K562 (cell line): ENCODE measurements around the gene EIF3J. TPM values are rescaled to one million over a fixed set of nuclear protein-coding genes. Genes with fewer than 3 reads are reported as not detected.

Experiments used
- ATAC-seq: fragments of 200-7000 bp; cut with Tn5 transposase; 3 replicates; pipeline ENCODE4 v1.9.1; 2020; ENCODE audit warnings: moderate library complexity
- BruUV-seq: library from RNA; stranded (reverse); fragments of 400-500 nt; replicated peaks from 2 replicates; lab custom pipeline; 2021; lab: Mats Ljungman, UMichigan
- CTCF ChIA-PET: fragments of 300-600 bp; formaldehyde crosslinking; extraction: SDS; loops from one replicate; lab custom pipeline; 2021; ENCODE audit warnings: low intra/inter-chr PET ratio; lab: Yijun Ruan, JAX
- POLR2A ChIA-PET: fragments of 300-600, 350-650 bp; sonication (Branson Sonifier 250); formaldehyde crosslinking; extraction: SDS; loops from one replicate; lab custom pipeline; 2021; ENCODE audit warnings: antibody characterized with exemption, inconsistent platforms; lab: Yijun Ruan, JAX
- DNase-seq, 4 experiments: peaks; one replicate each; pipeline versions ENCODE4 v3.0.0 to v3.0.0-alpha.2; 2011 to 2018; ENCODE audit warnings: low spot score in 3 of 4, mixed read lengths in 3 of 4; ENCODE audit errors: extremely low read depth in 1 of 4
- FAIRE-seq: peaks from 2 replicates; lab custom pipeline; 2011; peaks lifted over from hg19 to GRCh38; lab: Jason Lieb, UNC
- H2AFZ ChIP-seq: 2 replicates; pipeline ENCODE4 v1.6.0; 2011; ENCODE audit warnings: low read depth, low read length, control low read depth, inconsistent platforms
- H3K27ac ChIP-seq: fragments of 200-600 bp; 3 replicates; pipeline ENCODE4 v1.8.0; 2011; ENCODE audit warnings: low read depth, mild to moderate bottlenecking, control low read depth, inconsistent platforms, low read length, moderate library complexity, mixed read lengths; ENCODE audit errors: extremely low read depth
- H3K27me3 ChIP-seq, 2 experiments: fragments of 300-600 bp in 1 of 2; 2 replicates in 1 of 2; 3 replicates in 1 of 2; pipeline versions ENCODE4 v1.6.0 to v1.8.0; 2011; ENCODE audit warnings: inconsistent platforms in 2 of 2, low read length in 2 of 2, mild to moderate bottlenecking in 1 of 2, mixed read lengths in 1 of 2, moderate library complexity in 1 of 2; ENCODE audit not compliant: control insufficient read depth in 2 of 2, insufficient read depth in 2 of 2
- H3K36me3 ChIP-seq: fragments of 300-600 bp; 3 replicates; pipeline ENCODE4 v1.8.0; 2011; ENCODE audit warnings: mild to moderate bottlenecking, low read length, inconsistent platforms; ENCODE audit not compliant: control insufficient read depth, insufficient read depth
- H3K4me1 ChIP-seq, 2 experiments: fragments of 200-600 bp in 1 of 2; replicated peaks in 1 of 2; 2 replicates in 1 of 2; 3 replicates in 1 of 2; pipeline versions ENCODE4 v1.5.1 to v1.8.0; 2011; ENCODE audit warnings: inconsistent platforms in 2 of 2, low read length in 2 of 2, mild to moderate bottlenecking in 1 of 2, mixed read lengths in 1 of 2, moderate library complexity in 1 of 2; ENCODE audit not compliant: control insufficient read depth in 2 of 2, insufficient read depth in 2 of 2
- H3K4me2 ChIP-seq: 2 replicates; pipeline ENCODE4 v1.6.1; 2011; ENCODE audit warnings: low read length, control low read depth, inconsistent platforms, mixed read lengths; ENCODE audit not compliant: insufficient read depth
- H3K4me3 ChIP-seq: fragments of 200-600 bp; sonication (generic), shearing (Covaris generic); 2 replicates; pipeline ENCODE4 v1.5.1; 2016; ENCODE audit warnings: control low read depth, inconsistent platforms
- H3K79me2 ChIP-seq: fragments of 200-600 bp; 3 replicates; pipeline ENCODE4 v1.8.0; 2011; ENCODE audit warnings: low read length, inconsistent platforms; ENCODE audit not compliant: control insufficient read depth, insufficient read depth
- H3K9ac ChIP-seq, 2 experiments: 2 replicates each; pipeline versions ENCODE4 v1.6.0 to v1.6.1; 2011; ENCODE audit warnings: low read depth in 2 of 2, low read length in 2 of 2, control low read depth in 1 of 2, inconsistent platforms in 1 of 2, mild to moderate bottlenecking in 1 of 2, mixed read lengths in 1 of 2; ENCODE audit not compliant: insufficient read depth in 1 of 2
- H3K9me1 ChIP-seq: one replicate; pipeline ENCODE4 v1.6.0; 2011; ENCODE audit warnings: inconsistent platforms, mild to moderate bottlenecking, low read length, moderate library complexity; ENCODE audit not compliant: control insufficient read depth, insufficient read depth
- H3K9me3 ChIP-seq: replicated peaks from 2 replicates; pipeline ENCODE4 v1.5.1; 2011; ENCODE audit warnings: low read depth, low read length, inconsistent platforms; ENCODE audit not compliant: control insufficient read depth, insufficient read depth
- H4K20me1 ChIP-seq: replicated peaks from 2 replicates; pipeline ENCODE4 v1.6.1; 2011; ENCODE audit warnings: low read length, inconsistent platforms, mixed read lengths; ENCODE audit not compliant: control insufficient read depth, insufficient read depth
- BHLHE40 ChIP-seq: IDR thresholded peaks from 2 replicates; pipeline ENCODE4 v1.6.1; 2011; ENCODE audit warnings: low read length, improper control_type of control experiment
- BRD9 ChIP-seq: fragments of 450-650 bp; IDR thresholded peaks from 2 replicates; pipeline ENCODE4 v1.6.1; 2018; ENCODE audit warnings: low read depth; ENCODE audit not compliant: partially characterized antibody
- CTCF ChIP-seq, 3 experiments: IDR thresholded peaks in 2 of 3; conservative IDR thresholded peaks in 1 of 3; 2 replicates each; pipeline ENCODE4 v1.5.1; 2011 to 2012; ENCODE audit warnings: low read length in 3 of 3, mild to moderate bottlenecking in 3 of 3, control low read depth in 2 of 3, improper control_type of control experiment in 1 of 3, inconsistent platforms in 1 of 3, low read depth in 1 of 3, mixed read lengths in 1 of 3, moderate library complexity in 1 of 3; ENCODE audit not compliant: insufficient read depth in 2 of 3
- DACH1 ChIP-seq: fragments of 450-650 bp; IDR thresholded peaks from 2 replicates; pipeline ENCODE4 v1.6.1; 2018; ENCODE audit not compliant: partially characterized antibody
- DIDO1 ChIP-seq: fragments of 450-650 bp; IDR thresholded peaks from 2 replicates; pipeline ENCODE4 v1.6.1; 2016; ENCODE audit warnings: low read depth, missing biosample characterization, missing genetic modification characterization
- E2F6 ChIP-seq, 2 experiments: IDR thresholded peaks; 2 replicates each; pipeline ENCODE4 v1.6.1; 2011; ENCODE audit warnings: borderline replicate concordance in 1 of 2, control low read depth in 1 of 2, low read depth in 1 of 2, low read length in 1 of 2, mild to moderate bottlenecking in 1 of 2, mixed read lengths in 1 of 2, moderate library complexity in 1 of 2; ENCODE audit not compliant: insufficient read depth in 1 of 2, insufficient read length in 1 of 2, poor library complexity in 1 of 2, severe bottlenecking in 1 of 2; ENCODE audit errors: extremely low read depth in 1 of 2
- HEY1 ChIP-seq: fragments of 250-450 bp; sonication (Bioruptor Pico); IDR thresholded peaks from 2 replicates; pipeline ENCODE4 v1.5.0; 2020; ENCODE audit warnings: mild to moderate bottlenecking, moderate library complexity, borderline replicate concordance
- L3MBTL2 ChIP-seq: fragments of 450-650 bp; IDR thresholded peaks from 2 replicates; pipeline ENCODE4 v1.6.1; 2016; ENCODE audit warnings: mild to moderate bottlenecking, moderate library complexity
- LEF1 ChIP-seq: fragments of 450-650 bp; IDR thresholded peaks from 2 replicates; pipeline ENCODE4 v1.6.1; 2016; ENCODE audit warnings: mild to moderate bottlenecking
- MAFG ChIP-seq: fragments of 450-650 bp; conservative IDR thresholded peaks from 2 replicates; pipeline ENCODE4 v1.6.1; 2016; ENCODE audit warnings: missing genetic modification characterization, missing compliant biosample characterization
- MEIS2 ChIP-seq: fragments of 450-650 bp; IDR thresholded peaks from 2 replicates; pipeline ENCODE4 v1.6.1; 2014; ENCODE audit warnings: mild to moderate bottlenecking; ENCODE audit not compliant: partially characterized antibody
- MLLT1 ChIP-seq, 2 experiments: fragments of 450-650 bp; IDR thresholded peaks; 2 replicates each; pipeline ENCODE4 v1.6.1; 2016
- SMARCE1 ChIP-seq: fragments of 450-650 bp; IDR thresholded peaks from 2 replicates; pipeline ENCODE4 v1.7.1; 2016; ENCODE audit warnings: mild to moderate bottlenecking
- SRSF9 ChIP-seq: fragments of 200-400 bp; formaldehyde crosslinking; IDR thresholded peaks from 2 replicates; pipeline ENCODE4 v1.6.1; 2017; ENCODE audit warnings: low read depth, low read length, borderline replicate concordance
- USF2 ChIP-seq: sonication (generic); formaldehyde crosslinking; IDR thresholded peaks from 2 replicates; pipeline ENCODE4 v1.5.0; 2020; ENCODE audit warnings: missing genetic modification reagents
- ZEB2 ChIP-seq: fragments of 450-650 bp; IDR thresholded peaks from 2 replicates; pipeline ENCODE4 v1.6.1; 2016
- ZNF217 ChIP-seq: sonication (generic); formaldehyde crosslinking; IDR thresholded peaks from 2 replicates; pipeline ENCODE4 v1.8.0; 2022; ENCODE audit warnings: mild to moderate bottlenecking, missing genetic modification reagents
- ZZZ3 ChIP-seq: fragments of 450-650 bp; IDR thresholded peaks from 2 replicates; pipeline ENCODE4 v1.6.1; 2016; ENCODE audit warnings: antibody characterized with exemption, mild to moderate bottlenecking, moderate library complexity
- WGBS: fragments of 100-300 bp; shearing (Covaris generic); methylation state at CpG from one replicate; pipeline ENCODE4 v1.1.6; 2016; ENCODE audit warnings: low coverage, mixed read lengths; ENCODE audit not compliant: insufficient coverage; ENCODE audit errors: missing lambda C conversion rate; 5-methylcytosine and 5-hydroxymethylcytosine counted together
- in situ Hi-C: fragments of 300-500 bp; cut with MboI; formaldehyde crosslinking; loops from 4 replicates; pipeline ENCODE4 v1.15.0; 2018; ENCODE audit warnings: inconsistent platforms, mixed read lengths
- intact Hi-C: fragments of 100-400 bp; cut with micrococcal nuclease; formaldehyde crosslinking; loops from 2 replicates; pipeline ENCODE4 v1.14.2; 2022
- polyA plus RNA-seq, 8 experiments: library from polyadenylated mRNA; depleted of rRNA in 4 of 8; stranded (reverse) in 5 of 8; unstranded in 3 of 8; fragments of >200 nt; fragmentation: Nextera tagmentation in 2 of 8; fragmentation: Illumina TruSeq in 1 of 8; extraction: Ambion mirVana in 2 of 8; extraction: Trizol in 1 of 8; gene quantifications; 2 replicates each; pipeline versions ENCODE4 v1.2.1 to v1.2.3, GENCODE V29; 2011 to 2014; ENCODE audit warnings: inconsistent platforms in 1 of 8, missing spikeins in 1 of 8
- total RNA-seq, 7 experiments: library from RNA; depleted of rRNA in 6 of 7; stranded (reverse); fragments of >200 nt in 6 of 7; fragmentation: Illumina TruSeq in 2 of 7; extraction: Trizol in 2 of 7; gene quantifications; 2 replicates each; pipeline versions ENCODE4 v1.2.1 to v1.2.3, GENCODE V29; 2011 to 2021; ENCODE audit warnings: low replicate concordance in 1 of 7

The EIF3J gene
- total and polyA plus RNA-seq, 9 of the 15 experiments (the other 6 are each of a cell fraction or from before 2014, with no cell fraction given): 44.2 to 217 (median 151) TPM

- peak; percentile 80 for FAIRE-seq
- Histone ChIP-seq H3K4me2 (peak overlapping the region; percentile 85), H3K36me3 (peaks cover 54% of the 10 kb centered on the region), H3K27ac (peak overlapping the region; percentile 99), H3K9ac (peak overlapping the region; percentile 91 to 100), H2AFZ (peak overlapping the region; percentile 79), H3K4me3 (peak overlapping the region; percentile 99), H4K20me1 (peaks cover 13% of the 10 kb centered on the region; the same call in 1 of the 2 replicates), H3K4me1 (peaks cover 18 to 27% of the 10 kb centered on the region in 2 experiments; a peak in 4 of 5 replicates), H3K9me1 (no peaks in the 10 kb centered on the region), H3K9me3 (no peaks in the 10 kb centered on the region), H3K79me2 (peaks cover 78% of the 10 kb centered on the region), H3K27me3 (no peaks in the 10 kb centered on the region)
- ATAC-seq: peak; percentile 47
- peak; percentile 21 to 67 (median 38) for DNase-seq
- ChIA-PET CTCF (no interaction called here), POLR2A (interaction anchor here (0.5 to 2.4 kb wide), 8 partner anchors 9 to 647 kb away, joined by 3 to 26 read pairs (median 4); partner anchors contain the start of gene CTDSPL2)
- under 1% methylated on average over 13 of the region's 13 CpGs for WGBS
- in situ Hi-C loops: no loop called here
- no TSS peak for BruUV-seq
- intact Hi-C loops: loop anchor here (10.0 kb wide), 1 partner anchor 323 kb away; no protein-coding TSS in a partner anchor
- TF ChIP-seq DIDO1 (tag) (no peak), LEF1 (peak; percentile 23; the same call in 1 of the 2 replicates), ZNF217 (CRISPR knock-in tag) (no peak), MEIS2 (peak; percentile 4), SRSF9 (no peak), ZZZ3 (no peak), L3MBTL2 (peak; percentile 38), DACH1 (no peak), BRD9 (no peak), CTCF (IDR thresholded peaks at IDR 0.05 in 2 of 3, conservative IDR thresholded peaks at IDR 0.05 in 1 of 3; ENCODE audit: insufficient read depth in 2 of 3, low read depth in 1 of 3, low read length in 3 of 3) (peak in 2 of 3 experiments; percentile 4 to 16; a peak in 2 of 6 replicates), HEY1 (no peak), E2F6 (IDR thresholded peaks at IDR 0.05; ENCODE audit: borderline replicate concordance in 1 of 2, extremely low read depth in 1 of 2, insufficient read depth in 1 of 2, insufficient read length in 1 of 2, low read depth in 1 of 2, low read length in 1 of 2, poor library complexity in 1 of 2, severe bottlenecking in 1 of 2) (no peak), SMARCE1 (peak; percentile 30; the same call in 1 of the 2 replicates), MAFG (no peak), ZEB2 (peak; percentile 24; the same call in 1 of the 2 replicates), MLLT1 (IDR thresholded peaks at IDR 0.05) (peak; percentile 43 to 63; a peak in 3 of 4 replicates), BHLHE40 (no peak), USF2 (no peak)
Measured at GRCh38 chr15:44537735-44538240, 841 bp downstream of the EIF3J start.
